Gastroesophageal sphincter (tissue), 4 donors: ENCODE data around the gene PDSS1. TPM values are rescaled to one million over a fixed set of nuclear protein-coding genes. Genes with fewer than 3 reads are reported as not detected.
A peak's percentile ranks its signal among the peaks of the same experiment; 100 is the strongest.
"Not testable (repeated sequence)": the region's sequence is repeated elsewhere in the genome, so short reads cannot be mapped to it uniquely, and the experiment has no call there.

Experiments used
- ATAC-seq: fragments of 150-250 bp; one replicate; pipeline ENCODE4 v1.9.1; 2016; ENCODE audit warnings: mild to moderate bottlenecking, moderate library complexity
- H3K27ac ChIP-seq, 4 donors: fragments of 200-600 bp; sonication (generic) in 3 of 4; 1 replicate in 3 of 4; 2 replicates in 1 of 4; pipeline ENCODE4 v1.5.1; 2016 to 2019
- H3K27me3 ChIP-seq: fragments of 200-600 bp; sonication (generic); one replicate; pipeline ENCODE4 v1.5.1; 2019
- H3K36me3 ChIP-seq, 2 donors: fragments of 200-600 bp; sonication (generic); one replicate each; pipeline ENCODE4 v1.5.1; 2019; ENCODE audit warnings: control low read depth in 1 of 2
- H3K4me1 ChIP-seq, 3 donors: fragments of 200-600 bp; sonication (generic); 1 replicate in 2 of 3; 2 replicates in 1 of 3; pipeline ENCODE4 v1.5.1; 2016 to 2019; ENCODE audit warnings: control low read depth in 2 of 3
- H3K4me3 ChIP-seq, 2 donors: fragments of 200-600 bp; sonication (generic); one replicate each; pipeline ENCODE4 v1.5.1; 2019; ENCODE audit warnings: mild to moderate bottlenecking in 1 of 2, moderate library complexity in 1 of 2
- H3K9me3 ChIP-seq, 3 donors: fragments of 200-600 bp; sonication (generic); one replicate each; pipeline ENCODE4 v1.5.1; 2017 to 2019; ENCODE audit warnings: control low read depth in 2 of 3
- CTCF ChIP-seq, 4 experiments: fragments of 200-600 bp in 2 of 4; fragments of 450-650 bp in 2 of 4; sonication (generic) in 1 of 4; IDR thresholded peaks; one replicate each; pipeline ENCODE4 v1.5.1; 2017 to 2019; ENCODE audit warnings: antibody characterized with exemption in 4 of 4, mild to moderate bottlenecking in 2 of 4, moderate library complexity in 2 of 4
- EP300 ChIP-seq: sonication (generic); formaldehyde crosslinking; IDR thresholded peaks from one replicate; pipeline ENCODE4 v1.6.1; 2017; ENCODE audit warnings: antibody characterized with exemption, mild to moderate bottlenecking
- POLR2A ChIP-seq, 2 donors: fragments of 450-650 bp; IDR thresholded peaks; one replicate each; pipeline ENCODE4 v1.6.1; 2017; ENCODE audit warnings: antibody characterized with exemption in 2 of 2, mild to moderate bottlenecking in 2 of 2, moderate library complexity in 1 of 2
- POLR2AphosphoS5 ChIP-seq: sonication (generic); formaldehyde crosslinking; IDR thresholded peaks from one replicate; pipeline ENCODE4 v1.6.1; 2017; ENCODE audit warnings: antibody characterized with exemption
- WGBS, 2 donors: methylation state at CpG; one replicate each; pipeline ENCODE4 v1.1.5; 2018; ENCODE audit warnings: low coverage in 1 of 2; 5-methylcytosine and 5-hydroxymethylcytosine counted together
- total RNA-seq, 4 donors: library from RNA; depleted of rRNA; stranded (reverse); fragments of >200 nt; gene quantifications; one replicate each; pipeline ENCODE4 v1.1.0, GENCODE V29; 2016

Gene PDSS1
- total RNA-seq, 4 donors from 2014 or later: 3.0 to 5.8 (median 4.0) TPM

- WGBS, 2 donors: 66 to 83% methylated on average over 1 to 2 of the region's 2 CpGs
- no peaks in the 10 kb centered on the region for H3K9me3 ChIP-seq
- TF ChIP-seq CTCF (IDR thresholded peaks at IDR 0.05) (no peak), EP300 (no peak)
- no peak overlapping the region for H3K27ac ChIP-seq
- ATAC-seq: no peak
- H3K4me3 ChIP-seq: no peak overlapping the region
- H3K27me3 ChIP-seq: peaks cover 4% of the 10 kb centered on the region
- no peaks in the 10 kb centered on the region for H3K36me3 ChIP-seq
- H3K4me1 ChIP-seq: no peaks in the 10 kb centered on the region
Measured at GRCh38 chr10:26662864-26663263, 34.6 kb upstream of the PDSS1 start.

DNA sequence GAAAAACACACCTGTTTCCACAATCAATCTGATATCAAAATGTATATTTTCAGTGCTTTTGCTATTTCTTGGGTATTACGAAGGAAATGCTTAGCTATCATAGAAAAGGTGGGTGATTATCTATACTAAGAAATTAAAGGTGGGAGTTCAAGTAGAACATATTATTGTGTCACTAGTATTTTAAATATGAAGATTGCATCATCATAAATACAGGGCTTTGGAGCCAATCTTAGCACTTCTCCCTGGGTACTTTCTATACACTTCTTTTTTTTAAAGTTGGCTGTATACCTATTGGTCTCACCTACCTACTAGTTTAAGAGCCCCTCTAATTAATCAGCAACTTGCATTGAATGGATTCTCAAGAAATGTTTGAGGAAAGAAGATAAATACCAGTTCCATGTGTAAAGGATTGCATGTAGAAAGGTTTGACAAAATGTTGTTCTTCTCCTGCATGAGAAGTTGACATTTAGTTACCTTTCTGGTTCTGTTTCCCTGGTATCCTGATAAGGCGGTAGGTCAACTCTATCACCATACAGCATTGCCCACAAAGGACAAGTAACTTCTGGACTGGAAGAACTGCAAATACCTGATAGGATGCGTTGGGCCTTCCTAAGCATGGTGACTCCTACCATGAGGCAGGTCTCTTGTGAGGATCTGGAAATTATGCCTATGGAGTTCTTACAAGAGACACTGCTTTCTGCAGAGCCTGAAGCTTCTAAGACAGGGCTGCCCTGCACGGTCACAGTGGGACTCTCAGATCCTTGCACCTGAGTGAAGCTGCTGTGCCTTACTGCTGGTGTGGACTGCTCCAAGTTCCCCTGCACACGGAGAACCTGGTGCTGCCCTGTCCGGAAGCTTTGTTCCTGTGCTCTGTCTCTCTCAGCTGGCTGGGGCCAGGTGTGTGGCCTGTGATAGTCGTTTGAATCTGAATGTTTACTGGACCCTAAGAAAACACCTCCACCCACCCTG is 32.1 kb upstream of the PDSS1 start:
- Histone ChIP-seq H3K9me3 (no peaks in the 10 kb centered on the region), H3K4me3 (no peak overlapping the region), H3K4me1 (no peaks in the 10 kb centered on the region), H3K36me3 (no peaks in the 10 kb centered on the region), H3K27me3 (peaks cover 2% of the 10 kb centered on the region), H3K27ac (no peak overlapping the region)
- ATAC-seq: no peak
- 88 to 100% methylated on average over 2 of the region's 7 CpGs for WGBS, 2 donors
- TF ChIP-seq POLR2A (IDR thresholded peaks at IDR 0.05) (no peak), EP300 (no peak), CTCF (IDR thresholded peaks at IDR 0.05) (no peak), POLR2AphosphoS5 (no peak)

DNA sequence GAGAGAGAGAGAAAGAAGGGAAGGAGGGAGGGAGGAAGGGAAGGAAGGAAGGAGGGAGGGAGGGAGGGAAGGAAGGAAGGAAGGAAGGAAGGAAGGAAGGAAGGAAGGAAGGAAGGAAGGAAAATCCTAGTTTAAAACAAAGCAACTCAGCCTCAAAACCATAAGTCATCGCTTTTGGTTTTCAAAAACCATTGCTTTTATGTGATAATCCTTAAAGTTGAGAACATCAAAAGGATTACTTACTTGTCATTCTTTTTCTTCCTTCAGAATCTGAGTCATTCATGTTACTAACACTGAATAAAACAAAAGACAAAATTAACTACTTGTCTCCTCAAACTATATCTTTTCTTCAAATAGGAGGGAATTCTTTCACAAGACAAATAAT is 21.6 kb upstream of the PDSS1 start:
- TF ChIP-seq POLR2A (IDR thresholded peaks at IDR 0.05) (no peak), CTCF (IDR thresholded peaks at IDR 0.05) (no peak), POLR2AphosphoS5 (no peak), EP300 (no peak)
- WGBS, 2 donors: 86 to 100% methylated on average over 1 of the region's 1 CpG
- Histone ChIP-seq H3K9me3 (no peaks in the 10 kb centered on the region), H3K27ac (no peak overlapping the region), H3K27me3 (no peaks in the 10 kb centered on the region), H3K36me3 (no peaks in the 10 kb centered on the region), H3K4me3 (no peak overlapping the region), H3K4me1 (no peaks in the 10 kb centered on the region)
- ATAC-seq: no peak

DNA sequence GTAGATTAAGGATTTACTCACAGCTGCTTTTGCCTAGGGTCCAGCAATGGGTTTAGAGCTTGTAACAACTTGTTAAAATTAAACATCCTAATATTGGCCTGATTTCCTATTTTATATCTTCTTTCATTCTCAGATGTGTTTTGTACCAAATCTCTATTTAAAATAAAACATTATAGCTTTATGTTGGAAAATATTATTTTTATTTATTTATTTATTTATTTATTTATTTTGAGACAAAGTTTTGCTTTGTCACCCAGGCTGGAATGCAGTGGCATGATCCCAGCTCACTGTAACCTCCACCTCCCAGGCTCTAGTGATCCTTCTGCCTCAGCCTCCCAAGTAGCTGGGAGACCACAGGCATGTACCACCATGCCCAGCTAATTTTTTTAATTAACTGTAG is 17.9 kb upstream of the PDSS1 start:
- no peak for ATAC-seq
- H3K4me3 ChIP-seq: no peak overlapping the region
- no peak for TF ChIP-seq POLR2AphosphoS5
- no peak for TF ChIP-seq CTCF (IDR thresholded peaks at IDR 0.05)
- TF ChIP-seq EP300: no peak
- TF ChIP-seq POLR2A (IDR thresholded peaks at IDR 0.05): no peak
- H3K9me3 ChIP-seq: no peaks in the 10 kb centered on the region
- peaks cover 8% of the 10 kb centered on the region for H3K27me3 ChIP-seq
- H3K27ac ChIP-seq: no peak overlapping the region
- H3K4me1 ChIP-seq: no peaks in the 10 kb centered on the region
- H3K36me3 ChIP-seq: no peaks in the 10 kb centered on the region

DNA sequence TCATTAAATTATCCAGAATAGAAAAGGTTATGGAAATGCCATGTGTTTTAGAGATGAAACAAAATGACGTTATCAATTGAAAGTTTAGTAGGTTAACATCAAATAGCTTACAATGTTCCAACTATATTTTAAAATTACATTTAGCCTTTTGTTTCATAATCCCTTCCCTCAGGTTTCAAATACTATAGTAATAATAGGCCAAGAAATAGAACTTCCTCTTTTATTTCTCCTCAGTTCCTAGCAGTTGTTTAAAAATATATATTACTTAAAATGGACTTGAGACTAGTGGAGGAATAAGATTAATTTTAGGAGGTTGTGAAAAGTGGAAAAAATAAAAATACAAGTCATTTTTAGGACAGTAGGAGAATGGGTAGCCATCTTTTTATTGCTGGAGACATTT is 16.4 kb upstream of the PDSS1 start:
- TF ChIP-seq POLR2A (IDR thresholded peaks at IDR 0.05): no peak
- no peak for TF ChIP-seq CTCF (IDR thresholded peaks at IDR 0.05)
- TF ChIP-seq POLR2AphosphoS5: no peak
- TF ChIP-seq EP300: no peak
- Histone ChIP-seq H3K27ac (no peak overlapping the region), H3K36me3 (no peaks in the 10 kb centered on the region), H3K4me1 (no peaks in the 10 kb centered on the region), H3K9me3 (no peaks in the 10 kb centered on the region), H3K4me3 (no peak overlapping the region), H3K27me3 (peaks cover 14% of the 10 kb centered on the region)
- 77% methylated on average over 1 of the region's 1 CpG for WGBS, 2 donors
- ATAC-seq: no peak

DNA sequence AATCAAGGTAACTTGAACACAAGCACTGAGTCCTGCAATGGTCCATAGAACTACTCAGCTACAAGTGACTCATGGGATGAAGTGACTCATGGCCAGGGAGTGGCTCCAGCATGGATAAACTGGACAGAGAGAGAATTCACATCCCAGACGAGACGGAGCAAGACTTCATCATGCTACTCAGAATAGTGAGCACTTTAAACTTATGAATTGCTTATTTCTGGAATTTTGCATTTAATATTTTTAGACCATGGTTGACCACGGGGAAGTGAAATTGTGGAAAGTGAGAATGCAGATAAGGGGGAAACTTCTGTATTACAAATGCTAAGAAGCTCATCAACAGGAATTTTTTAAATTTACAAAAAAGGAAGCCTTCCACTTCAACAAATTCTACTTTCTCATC is 15.5 kb upstream of the PDSS1 start:
- H3K4me1 ChIP-seq, H3K9me3 ChIP-seq, H3K27ac ChIP-seq, H3K36me3 ChIP-seq, H3K4me3 ChIP-seq: not testable (repeated sequence)
- H3K27me3 ChIP-seq: peaks cover 14% of the 10 kb centered on the region
- peak; percentile 57 for ATAC-seq
- 27 to 49% methylated on average over 2 of the region's 3 CpGs for WGBS, 2 donors
